Endothelial cell (in vitro differentiated cells): Measurements from ENCODE around the gene PCARE. TPM values are rescaled to one million over a fixed set of nuclear protein-coding genes. Genes with fewer than 3 reads are reported as not detected.

Source experiments
- DNase-seq: peaks from one replicate; pipeline ENCODE4 v3.0.0; 2021; ENCODE audit warnings: low spot score
- H3K27ac Mint-ChIP-seq: one replicate; pipeline ENCODE4 v1.8.0; 2021; ENCODE audit warnings: mixed read lengths, inconsistent platforms; ENCODE audit not compliant: unreplicated experiment
- H3K27me3 Mint-ChIP-seq: one replicate; pipeline ENCODE4 v1.8.0; 2021; ENCODE audit warnings: mild to moderate bottlenecking, moderate library complexity, mixed read lengths, inconsistent platforms; ENCODE audit not compliant: unreplicated experiment
- H3K36me3 Mint-ChIP-seq: one replicate; pipeline ENCODE4 v1.8.0; 2021; ENCODE audit warnings: mild to moderate bottlenecking, low read depth, mixed read lengths, inconsistent platforms; ENCODE audit not compliant: unreplicated experiment
- H3K4me1 Mint-ChIP-seq: one replicate; pipeline ENCODE4 v1.8.0; 2021; ENCODE audit warnings: mild to moderate bottlenecking, mixed read lengths, inconsistent platforms; ENCODE audit not compliant: unreplicated experiment
- H3K4me3 Mint-ChIP-seq: one replicate; pipeline ENCODE4 v1.8.0; 2021; ENCODE audit warnings: mild to moderate bottlenecking, mixed read lengths, inconsistent platforms; ENCODE audit not compliant: unreplicated experiment
- H3K9me3 Mint-ChIP-seq: one replicate; pipeline ENCODE4 v1.8.0; 2021; ENCODE audit warnings: mixed read lengths, inconsistent platforms; ENCODE audit not compliant: unreplicated experiment
- total RNA-seq: library from RNA; stranded (reverse); fragmentation: NEBNext Ultra II Directional; extraction: Animal tissue kit (Norgen Biotek cat#: 25700); gene quantifications from one replicate; pipeline ENCODE4 v1.2.1, GENCODE V29; 2021; ENCODE audit not compliant: unreplicated experiment
- TF ChIP-seq, protein P1 (sequence below): fragments of 200-600 bp; sonication (generic); IDR thresholded peaks from one replicate; pipeline ENCODE4 v1.5.0; 2021; ENCODE audit warnings: antibody characterized with exemption; ENCODE audit not compliant: unreplicated experiment

The PCARE gene
- total RNA-seq, 1 donor from 2014 or later = not detected

DNA sequence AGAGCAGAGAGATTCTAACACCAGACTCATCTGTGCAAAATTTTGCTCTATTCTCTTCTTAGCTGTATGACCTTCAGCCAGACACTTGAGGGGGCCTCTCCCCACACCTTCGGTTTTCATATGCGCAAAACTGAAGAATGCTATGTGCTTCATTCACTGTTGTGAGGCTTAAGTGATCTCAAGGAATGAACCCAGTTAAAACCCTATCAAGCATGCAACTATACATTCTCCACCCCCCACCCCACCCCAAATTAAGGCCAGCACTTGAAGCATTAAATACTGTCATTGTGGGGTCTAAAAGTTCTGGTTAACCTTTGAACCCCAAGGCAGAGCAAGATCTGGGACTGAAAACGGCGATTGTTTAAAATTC, 10.0 kb downstream of the PCARE start:
- Mint-ChIP-seq H3K27ac (no peak overlapping the region), H3K9me3 (no peaks in the 10 kb centered on the region), H3K4me3 (no peak overlapping the region), H3K36me3 (no peaks in the 10 kb centered on the region), H3K4me1 (no peaks in the 10 kb centered on the region), H3K27me3 (no peaks in the 10 kb centered on the region)
- TF ChIP-seq, protein P1, sequence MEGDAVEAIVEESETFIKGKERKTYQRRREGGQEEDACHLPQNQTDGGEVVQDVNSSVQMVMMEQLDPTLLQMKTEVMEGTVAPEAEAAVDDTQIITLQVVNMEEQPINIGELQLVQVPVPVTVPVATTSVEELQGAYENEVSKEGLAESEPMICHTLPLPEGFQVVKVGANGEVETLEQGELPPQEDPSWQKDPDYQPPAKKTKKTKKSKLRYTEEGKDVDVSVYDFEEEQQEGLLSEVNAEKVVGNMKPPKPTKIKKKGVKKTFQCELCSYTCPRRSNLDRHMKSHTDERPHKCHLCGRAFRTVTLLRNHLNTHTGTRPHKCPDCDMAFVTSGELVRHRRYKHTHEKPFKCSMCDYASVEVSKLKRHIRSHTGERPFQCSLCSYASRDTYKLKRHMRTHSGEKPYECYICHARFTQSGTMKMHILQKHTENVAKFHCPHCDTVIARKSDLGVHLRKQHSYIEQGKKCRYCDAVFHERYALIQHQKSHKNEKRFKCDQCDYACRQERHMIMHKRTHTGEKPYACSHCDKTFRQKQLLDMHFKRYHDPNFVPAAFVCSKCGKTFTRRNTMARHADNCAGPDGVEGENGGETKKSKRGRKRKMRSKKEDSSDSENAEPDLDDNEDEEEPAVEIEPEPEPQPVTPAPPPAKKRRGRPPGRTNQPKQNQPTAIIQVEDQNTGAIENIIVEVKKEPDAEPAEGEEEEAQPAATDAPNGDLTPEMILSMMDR = no peak
- DNase-seq = no peak

DNA sequence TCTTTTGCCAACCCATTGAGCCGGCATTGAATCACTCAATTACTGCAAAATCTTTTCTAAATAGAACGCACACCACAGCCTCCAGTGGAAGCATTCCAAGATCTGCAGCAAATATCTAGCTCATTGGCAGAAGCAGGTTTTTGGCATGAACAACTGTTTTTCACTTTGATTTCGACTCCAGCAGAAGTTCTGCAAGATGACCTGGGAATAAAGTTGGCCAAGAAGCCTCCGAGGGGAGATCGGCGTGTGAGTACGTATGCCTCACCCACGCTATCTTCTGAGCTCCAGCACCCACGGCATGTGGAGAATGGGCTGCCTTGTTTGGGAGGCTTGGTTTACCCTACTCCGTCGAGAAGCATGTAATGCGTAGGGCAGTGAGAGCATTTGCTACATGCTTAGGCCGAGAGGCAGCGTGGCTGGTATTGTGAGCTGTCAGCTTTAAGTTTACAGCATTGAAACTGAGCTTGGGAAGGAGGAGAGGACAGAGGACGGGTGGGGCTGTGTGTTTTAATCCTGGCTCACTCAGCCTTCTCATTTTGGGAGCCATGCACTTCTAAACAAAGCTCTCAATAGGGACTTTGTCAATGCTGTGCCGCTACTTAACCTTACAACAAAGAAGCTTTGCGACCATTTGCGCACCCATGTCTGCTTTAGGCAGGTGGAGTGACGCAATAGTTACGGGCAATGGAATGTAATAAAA, 10.5 kb downstream of the PCARE start:
- H3K4me3 Mint-ChIP-seq = no peak overlapping the region
- DNase-seq = no peak
- no peaks in the 10 kb centered on the region for H3K4me1 Mint-ChIP-seq
- no peak overlapping the region for H3K27ac Mint-ChIP-seq
- no peaks in the 10 kb centered on the region for H3K27me3 Mint-ChIP-seq
- no peaks in the 10 kb centered on the region for H3K36me3 Mint-ChIP-seq
- TF ChIP-seq, protein P1 = no peak
- H3K9me3 Mint-ChIP-seq = no peaks in the 10 kb centered on the region

DNA sequence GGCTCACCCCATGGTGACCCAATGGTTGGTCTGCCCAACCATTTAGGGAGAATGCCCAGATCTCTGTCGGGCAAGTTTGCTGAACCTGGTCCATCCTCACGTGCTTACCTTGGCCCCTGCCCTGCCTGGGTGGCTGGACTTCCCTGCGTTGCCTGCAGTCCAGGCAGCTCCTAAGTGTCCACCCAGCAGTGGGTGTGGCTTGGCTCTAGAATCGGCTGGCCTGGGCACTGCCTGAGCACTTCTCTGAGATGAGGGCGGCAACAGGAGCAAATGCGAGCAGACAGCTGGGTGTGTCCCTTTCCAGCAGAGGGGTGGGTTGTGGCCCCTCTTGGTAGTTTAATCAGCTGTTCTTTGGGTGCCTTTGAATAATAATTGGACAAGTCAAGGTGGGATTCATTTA, 11.3 kb downstream of the PCARE start:
- Mint-ChIP-seq H3K27ac (no peak overlapping the region), H3K27me3 (no peaks in the 10 kb centered on the region), H3K9me3 (no peaks in the 10 kb centered on the region), H3K4me1 (no peaks in the 10 kb centered on the region), H3K4me3 (no peak overlapping the region), H3K36me3 (no peaks in the 10 kb centered on the region)
- no peak for DNase-seq
- TF ChIP-seq, protein P1 = no peak

DNA sequence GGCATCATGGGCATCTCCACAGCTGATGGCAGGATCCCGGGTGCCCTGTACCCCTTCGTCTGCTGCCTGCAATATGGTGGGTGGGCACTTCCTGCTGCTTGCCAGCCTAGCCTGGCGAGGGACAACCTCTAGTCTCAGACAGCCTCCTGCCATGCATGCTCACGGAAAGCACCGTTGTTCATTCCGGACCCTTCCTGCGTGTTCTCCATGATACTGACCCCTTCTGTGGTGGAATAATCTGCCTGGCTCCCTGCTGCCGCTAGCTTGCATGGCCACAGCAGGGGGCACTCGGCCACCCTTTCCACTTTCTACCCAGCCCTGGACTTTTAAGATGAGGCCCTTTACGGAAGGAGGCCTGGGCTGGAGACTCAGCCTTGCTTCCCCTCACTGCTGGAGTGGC, 12.0 kb downstream of the PCARE start:
- H3K4me1 Mint-ChIP-seq = no peaks in the 10 kb centered on the region
- no peak overlapping the region for H3K4me3 Mint-ChIP-seq
- no peaks in the 10 kb centered on the region for H3K27me3 Mint-ChIP-seq
- TF ChIP-seq, protein P1 = no peak
- no peak for DNase-seq
- H3K9me3 Mint-ChIP-seq = no peaks in the 10 kb centered on the region
- no peak overlapping the region for H3K27ac Mint-ChIP-seq
- H3K36me3 Mint-ChIP-seq = no peaks in the 10 kb centered on the region

DNA sequence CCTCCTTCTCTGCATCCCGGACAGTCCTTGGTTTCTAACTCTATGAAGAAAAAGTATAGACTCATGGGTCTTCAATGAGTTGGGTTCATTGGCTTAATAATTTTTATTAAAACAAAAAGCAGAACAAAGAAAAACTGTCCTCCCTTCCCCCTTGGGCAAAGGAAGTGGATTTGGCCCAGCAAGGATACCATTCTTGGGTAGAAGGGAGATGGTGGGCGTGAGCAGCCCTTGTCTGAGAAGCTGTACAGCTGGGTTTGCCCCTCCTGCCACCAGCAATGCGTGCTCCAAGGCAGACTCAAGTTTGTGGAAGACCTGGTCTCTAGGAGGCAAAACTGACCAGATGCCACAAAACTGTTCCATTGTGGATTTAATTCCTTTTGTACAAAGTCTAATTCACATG, 12.7 kb downstream of the PCARE start:
- TF ChIP-seq, protein P1 = no peak
- no peak for DNase-seq
- Mint-ChIP-seq H3K27me3 (no peaks in the 10 kb centered on the region), H3K4me1 (no peaks in the 10 kb centered on the region), H3K4me3 (no peak overlapping the region), H3K36me3 (no peaks in the 10 kb centered on the region), H3K27ac (no peak overlapping the region), H3K9me3 (no peaks in the 10 kb centered on the region)
